Measurements from ENCODE around the gene SV2B.
A peak's percentile ranks its signal among the peaks of the same experiment; 100 is the strongest.

Gene SV2B

DNA sequence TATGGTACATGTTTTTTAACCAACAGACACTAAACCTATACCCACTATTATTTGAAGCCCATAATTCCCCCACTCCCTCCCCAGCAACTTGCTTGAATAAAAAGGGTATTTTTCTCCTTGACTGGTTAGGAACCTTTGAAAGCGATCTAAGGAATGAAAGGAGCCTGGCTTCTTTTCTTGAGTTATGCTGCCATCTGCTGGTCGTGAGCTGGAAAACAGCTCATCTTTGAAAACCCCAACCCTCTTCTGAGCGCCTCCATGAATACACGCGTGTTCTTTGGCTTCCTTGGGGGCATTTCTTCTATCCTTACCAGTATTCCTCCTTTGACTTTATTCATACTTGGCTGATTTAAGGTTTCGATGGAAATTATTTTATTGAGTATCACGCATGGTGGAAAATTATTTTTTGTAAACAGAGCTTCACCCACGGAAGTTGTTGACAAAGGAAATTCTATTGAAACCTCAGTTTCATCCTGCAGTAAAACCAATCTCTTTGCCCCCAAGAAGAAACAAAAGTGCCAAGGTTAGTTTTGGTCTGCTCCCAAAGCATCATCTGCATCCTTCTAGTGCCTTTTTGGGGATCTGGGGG is 171.6 kb downstream of the SV2B start:
- peak; percentile 53 for DNase-seq

DNA sequence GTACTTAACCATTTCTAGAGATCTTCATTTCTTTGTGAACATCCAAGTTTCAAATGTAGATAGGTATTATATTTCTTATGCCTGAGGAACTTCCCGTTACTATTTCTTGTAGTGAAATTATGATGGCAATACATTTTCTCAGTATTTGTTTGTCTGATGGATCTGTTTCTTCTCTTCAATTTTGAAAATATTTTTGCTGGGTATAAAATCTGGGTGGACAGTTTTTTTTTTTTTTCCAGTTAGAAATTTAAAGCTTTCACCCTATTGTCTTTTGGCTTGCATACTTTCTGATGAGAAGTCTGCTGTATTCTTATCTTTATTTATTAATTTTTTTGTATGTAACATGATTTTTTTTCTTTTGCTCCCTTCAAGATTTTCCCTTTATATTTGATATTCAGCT is 175.8 kb downstream of the SV2B start:
- no peak for DNase-seq

DNA sequence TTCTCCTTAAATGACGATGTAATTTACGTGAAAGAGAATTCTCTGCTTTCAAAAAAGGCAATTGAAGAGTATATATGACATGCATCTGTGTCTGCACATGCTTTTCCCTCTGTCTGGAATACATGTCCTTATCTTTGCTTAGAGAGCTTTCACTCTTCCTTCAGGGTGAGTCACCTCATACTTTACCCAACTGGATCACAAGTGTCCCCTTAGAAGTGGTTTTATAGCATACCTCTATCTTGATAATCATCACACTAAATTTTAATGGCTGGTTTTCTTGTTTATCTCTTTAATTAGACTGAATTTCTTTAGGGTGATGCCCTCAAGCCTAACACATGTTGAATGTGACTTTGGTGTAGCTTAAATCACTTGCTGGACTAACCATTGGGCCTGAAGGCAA is 178.9 kb downstream of the SV2B start:
- DNase-seq: no peak

DNA sequence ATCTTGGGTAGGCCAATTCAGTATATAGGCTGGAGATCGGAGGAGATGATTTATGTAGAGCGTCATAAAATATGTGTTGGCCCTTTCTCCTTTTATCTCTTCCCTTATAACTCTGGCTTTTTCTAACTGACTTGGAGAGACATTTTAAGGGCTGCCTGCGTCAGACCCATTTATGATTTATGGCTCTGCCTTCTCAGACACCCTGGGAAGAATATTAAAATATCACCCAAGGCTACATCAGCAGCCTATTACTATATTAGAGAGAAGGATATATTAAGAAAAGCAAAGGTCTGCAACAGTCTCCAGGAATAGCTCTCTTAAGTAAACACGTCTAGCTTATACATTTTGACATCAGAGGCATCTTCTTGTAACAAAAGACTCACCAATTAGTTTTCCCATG is 179.4 kb downstream of the SV2B start:
- DNase-seq: no peak

DNA sequence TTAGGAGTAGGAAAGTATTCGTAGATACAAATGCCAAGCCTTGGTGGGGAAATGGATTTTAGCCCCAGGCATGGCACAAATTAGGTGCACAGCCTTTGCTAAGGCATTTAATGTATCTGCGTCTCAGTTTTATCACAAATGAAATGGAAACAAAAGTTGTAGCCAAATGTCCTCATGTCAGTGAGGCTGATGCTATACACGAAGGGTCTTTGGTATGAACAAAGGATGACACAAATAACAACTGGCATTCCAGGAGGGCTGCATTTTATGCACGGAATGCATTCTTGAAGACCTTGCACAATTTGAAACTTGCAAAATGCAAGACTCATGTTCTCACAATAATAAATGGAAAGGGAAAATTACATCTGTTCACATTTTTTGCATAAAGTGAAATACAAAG is 181.9 kb downstream of the SV2B start:
- DNase-seq: no peak

DNA sequence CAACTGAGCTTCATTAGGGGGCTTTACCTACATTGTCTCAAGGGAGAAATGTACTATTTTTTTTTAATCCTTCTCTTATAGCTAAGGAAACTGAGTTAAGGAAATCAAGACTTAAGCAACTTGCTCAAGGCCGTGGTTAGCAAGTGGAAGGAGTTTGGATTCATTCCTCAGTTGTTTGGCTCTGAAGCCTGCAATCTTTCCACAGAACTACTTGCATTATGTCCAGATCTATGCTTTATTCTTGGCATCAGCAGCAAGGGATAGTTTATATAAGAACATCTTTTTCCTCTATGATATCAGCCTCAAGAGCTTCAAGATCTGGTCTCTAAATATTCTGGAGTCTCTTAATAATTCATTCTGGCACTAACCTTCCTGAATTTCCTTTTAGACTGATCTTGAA is 182.4 kb downstream of the SV2B start:
- no peak for DNase-seq

DNA sequence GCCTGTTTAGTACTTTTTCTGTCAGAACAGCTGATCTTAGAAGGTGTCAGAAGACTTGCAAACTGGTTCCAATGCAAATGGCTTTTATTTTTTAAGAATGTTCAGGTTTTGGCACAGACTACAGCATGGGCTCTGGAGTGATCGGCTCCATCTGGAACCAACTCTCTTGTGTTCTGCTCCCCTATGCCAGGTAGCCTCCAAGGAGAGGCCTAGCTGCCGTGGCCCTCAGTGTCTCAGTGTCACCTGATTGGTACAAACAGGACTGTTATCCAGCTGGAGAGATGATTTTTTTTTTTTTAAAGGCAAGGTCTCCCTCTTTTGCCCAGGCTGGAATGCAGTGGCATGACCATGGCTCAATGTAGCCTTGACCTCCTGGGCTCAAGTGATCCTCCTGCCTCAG is 183.1 kb downstream of the SV2B start:
- no peak for DNase-seq

DNA sequence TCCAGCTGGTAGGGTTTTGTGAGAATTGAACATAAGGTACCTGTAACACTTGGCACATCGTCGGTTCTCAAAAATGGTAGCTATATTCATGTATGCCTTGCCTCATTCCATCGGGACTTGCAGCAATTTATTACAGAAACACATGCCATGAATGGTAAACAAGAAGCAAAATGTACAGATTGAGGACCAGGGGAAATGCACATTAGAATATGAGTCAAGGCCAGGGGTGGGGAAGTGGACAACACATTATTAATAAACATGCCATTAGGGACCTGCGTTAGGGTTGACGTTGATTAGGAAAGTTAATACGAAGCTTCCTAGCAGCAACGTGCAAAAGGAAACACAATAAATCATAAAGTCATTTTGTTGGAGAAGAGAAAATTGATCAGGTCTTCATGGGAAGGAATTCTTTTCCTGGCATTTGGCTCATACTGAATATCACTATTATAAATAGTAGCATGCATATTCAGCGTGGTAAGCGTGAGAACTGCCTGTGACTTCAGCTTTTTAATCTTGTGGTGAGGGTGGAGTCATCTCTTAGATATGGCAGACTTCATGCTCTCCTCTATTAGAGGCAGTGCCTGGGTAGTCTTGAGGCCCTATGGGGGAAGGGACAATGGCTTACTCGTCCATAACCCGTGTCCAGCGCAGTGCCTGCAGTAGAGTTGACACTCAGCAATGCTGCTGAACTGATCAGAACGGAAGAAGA is 184.9 kb downstream of the SV2B start:
- no peak for DNase-seq

DNA sequence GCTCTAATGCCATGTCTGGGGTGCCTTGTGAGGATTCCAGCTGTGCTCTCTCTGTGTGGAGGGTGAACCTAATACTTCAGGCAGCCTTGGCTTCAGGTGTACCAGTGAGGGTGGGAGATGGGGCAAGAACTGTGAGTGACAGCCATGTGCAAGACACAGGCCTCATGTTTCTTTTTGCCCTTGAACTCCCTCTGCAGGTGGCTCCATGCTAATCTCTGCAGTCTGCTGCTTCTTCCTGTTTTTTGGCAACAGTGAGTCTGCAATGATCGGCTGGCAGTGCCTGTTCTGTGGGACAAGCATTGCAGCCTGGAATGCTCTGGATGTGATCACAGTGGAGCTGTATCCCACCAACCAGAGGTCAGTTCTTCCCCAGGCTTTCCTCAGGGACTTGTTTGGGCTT is 189.3 kb downstream of the SV2B start:
- no peak for DNase-seq

DNA sequence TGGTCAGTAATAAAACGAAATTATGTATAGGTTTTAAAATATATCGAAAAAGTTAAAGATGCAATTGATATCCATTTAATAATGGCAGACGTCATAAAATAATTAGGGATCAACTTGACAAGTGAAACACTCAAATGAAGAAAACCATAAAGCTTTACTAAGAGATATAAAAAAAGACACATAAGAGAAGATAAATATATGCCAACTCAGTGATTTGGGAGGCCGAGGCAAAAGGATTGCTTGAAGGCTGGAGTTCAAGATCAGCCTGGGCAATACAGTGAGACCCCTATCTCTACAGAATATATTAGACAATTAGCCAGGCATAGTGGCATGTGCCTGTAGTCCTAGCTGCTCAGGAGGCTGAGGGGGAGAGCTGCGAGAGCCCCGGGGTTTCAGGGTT is 190.5 kb downstream of the SV2B start:
- no peak for DNase-seq

DNA sequence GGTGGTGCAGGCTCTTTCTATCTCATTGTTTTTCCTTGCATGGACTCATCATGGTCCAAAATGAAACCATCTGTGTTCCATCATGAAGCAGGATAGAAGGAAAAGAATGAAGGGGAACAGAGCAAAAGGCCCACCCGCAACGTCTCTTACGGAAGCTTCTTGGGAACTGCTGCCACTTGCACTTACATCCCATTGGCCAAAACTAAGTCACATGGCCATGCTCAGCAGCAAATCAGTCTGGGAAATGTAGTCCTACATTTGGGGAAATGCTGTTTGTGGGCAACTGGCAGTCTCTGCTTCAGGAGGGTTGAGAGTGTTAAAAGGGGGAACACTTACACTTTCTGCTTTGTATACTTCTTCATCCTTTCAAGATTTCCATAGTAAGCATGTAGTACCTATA is 191.6 kb downstream of the SV2B start:
- DNase-seq: no peak

DNA sequence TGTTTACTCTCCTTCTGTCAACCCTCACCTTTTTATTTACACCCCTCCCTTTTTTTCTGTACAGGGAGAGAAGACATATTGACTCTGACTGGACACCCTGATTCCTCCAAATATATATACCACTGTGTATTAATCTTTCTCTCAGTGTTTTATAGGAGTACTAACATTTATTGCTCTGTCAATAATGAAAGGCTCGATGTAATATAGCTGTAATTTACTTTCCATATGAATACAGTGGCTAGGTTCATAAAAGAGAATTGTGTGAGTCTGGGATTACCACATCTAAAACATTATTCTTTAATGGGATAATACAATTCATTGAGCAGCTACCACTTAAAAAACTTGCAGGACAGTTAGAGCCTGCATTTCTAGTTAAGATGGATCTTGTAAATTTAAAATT is 194.3 kb downstream of the SV2B start:
- no peak for DNase-seq

DNA sequence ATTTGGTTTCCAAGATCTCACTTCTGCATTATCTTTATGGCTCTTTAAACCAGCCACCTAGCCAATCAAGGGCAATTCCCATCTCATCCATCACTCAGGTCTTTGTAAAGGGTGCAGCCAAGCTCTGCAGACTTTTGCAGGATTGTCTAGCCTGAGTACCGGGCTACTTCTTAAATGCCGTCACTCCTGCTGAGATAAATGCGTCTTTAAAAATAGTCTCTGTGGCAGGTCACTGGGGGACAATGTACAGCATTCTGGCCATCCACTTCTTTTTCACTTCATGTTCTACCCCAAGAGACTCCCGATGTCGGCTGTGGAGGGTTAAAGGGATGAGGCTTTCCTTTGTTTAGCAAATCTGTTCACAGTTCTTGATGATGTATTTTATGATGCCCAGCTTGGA is 194.7 kb downstream of the SV2B start:
- DNase-seq: no peak

DNA sequence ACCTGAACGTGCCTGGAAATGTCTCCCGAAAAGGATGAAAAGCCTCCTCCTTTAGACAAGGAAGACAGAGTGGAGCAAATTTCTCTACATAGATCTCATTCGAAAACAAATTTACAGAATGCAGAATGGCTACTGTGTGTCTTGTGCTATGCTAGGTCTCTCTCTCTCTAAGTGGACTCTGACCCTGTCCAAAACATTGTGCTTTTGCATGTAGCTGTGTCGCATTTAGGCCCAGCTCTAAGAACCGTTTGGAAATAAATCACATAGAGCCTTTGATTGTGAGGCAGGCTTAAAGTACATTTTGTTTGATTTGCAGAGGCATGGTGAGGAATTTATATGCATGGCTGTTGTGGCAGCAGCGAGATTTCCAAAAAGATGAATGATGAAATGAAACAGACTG is 198.0 kb downstream of the SV2B start:
- no peak for DNase-seq

DNA sequence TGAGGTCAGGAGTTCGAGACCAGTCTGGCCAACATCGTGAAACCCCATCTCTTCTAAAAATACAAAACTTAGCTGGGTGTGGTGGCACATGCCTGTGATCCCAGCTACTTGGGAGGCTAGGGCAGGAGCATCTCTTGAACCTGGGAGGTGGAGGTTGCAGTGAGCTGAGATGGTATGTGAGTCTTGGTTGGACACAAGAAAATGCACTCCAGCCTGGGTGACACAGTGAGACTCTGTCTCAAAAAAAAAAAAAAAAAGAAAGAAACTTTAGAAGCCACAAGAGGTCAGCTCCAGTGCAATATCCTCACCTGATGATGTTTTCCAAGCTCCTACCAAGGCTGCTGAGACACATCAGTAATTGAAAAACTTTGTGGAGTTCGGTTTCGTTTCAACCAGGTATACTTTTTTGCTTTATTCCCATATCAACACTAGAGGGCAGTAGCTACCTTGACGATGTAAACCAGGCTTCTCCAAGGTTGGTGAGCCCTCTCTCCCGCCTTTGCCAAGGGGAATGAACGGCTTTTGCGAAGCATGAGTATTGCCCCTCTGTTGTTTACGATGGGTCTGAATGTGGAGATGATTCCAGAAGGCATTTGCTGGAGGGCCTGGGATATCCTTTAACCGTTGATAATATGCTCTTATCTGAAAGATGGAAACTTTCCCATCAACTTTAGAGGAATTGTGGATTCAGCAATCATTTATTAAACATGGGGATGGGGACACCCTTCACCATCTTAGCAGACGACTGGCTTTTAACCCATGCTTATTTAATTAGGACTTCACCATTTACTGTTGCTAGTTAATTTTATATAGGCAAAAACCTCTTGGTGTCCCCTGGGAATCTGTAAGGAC is 202.8 kb downstream of the SV2B start:
- DNase-seq: no peak

DNA sequence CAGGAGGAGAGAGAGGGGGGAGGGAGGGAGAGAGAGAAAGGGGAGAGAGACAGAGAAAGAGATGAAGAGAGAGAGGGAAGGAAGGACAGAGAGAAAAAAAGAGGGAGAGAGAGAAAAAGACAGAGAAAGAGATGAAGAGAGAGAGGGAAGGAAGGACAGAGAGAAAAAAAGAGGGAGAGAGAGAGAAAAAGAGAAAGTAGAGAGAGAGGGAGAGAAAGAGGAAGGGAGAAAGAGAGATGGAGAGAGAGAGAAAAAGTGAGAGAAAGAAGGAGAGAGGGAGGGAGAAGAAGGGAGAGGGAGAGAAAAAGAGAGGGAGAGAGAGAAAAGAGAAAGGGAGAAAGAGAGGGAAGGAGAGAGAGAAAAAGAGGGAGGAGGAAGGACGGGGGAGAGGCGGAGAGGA is 204.2 kb downstream of the SV2B start:
- DNase-seq: no peak

DNA sequence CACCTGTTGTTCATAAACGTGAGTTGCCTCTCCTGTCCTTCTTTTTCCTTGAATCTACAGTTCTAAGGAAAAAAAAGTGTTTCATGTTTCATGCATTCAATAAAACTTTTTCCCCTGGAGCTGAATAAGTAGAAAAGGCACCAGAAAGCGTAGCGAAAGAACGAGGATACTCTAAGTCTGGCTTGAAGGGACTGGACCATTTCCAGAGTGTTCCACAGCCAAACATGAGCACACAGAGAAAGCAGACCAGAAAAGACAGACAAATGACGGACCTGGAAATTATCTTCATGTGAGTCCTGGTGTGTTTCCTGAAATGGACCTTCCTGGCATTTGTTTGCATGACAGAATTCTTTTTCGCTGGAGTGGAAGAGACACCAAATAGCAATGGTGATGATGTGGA is 204.7 kb downstream of the SV2B start:
- no peak for DNase-seq

DNA sequence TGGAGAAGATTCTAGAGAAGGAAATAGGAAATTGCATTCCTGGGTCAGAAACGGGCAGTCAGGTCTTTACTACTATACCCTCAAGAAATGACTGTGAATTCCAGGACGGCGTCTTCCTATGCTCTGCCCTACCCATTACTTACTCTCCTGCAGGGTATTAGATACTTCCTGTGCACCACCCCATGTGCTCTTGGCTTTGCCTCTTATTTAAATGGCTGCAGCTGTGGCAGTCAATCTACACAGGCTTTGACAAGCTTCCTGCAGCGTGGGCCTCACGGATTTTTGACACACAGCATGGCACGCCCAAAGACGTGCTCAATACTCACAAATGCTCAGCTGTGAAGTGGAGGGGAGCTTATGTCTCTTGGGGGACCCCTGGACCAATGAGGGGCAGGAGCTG is 206.1 kb downstream of the SV2B start:
- no peak for DNase-seq

DNA sequence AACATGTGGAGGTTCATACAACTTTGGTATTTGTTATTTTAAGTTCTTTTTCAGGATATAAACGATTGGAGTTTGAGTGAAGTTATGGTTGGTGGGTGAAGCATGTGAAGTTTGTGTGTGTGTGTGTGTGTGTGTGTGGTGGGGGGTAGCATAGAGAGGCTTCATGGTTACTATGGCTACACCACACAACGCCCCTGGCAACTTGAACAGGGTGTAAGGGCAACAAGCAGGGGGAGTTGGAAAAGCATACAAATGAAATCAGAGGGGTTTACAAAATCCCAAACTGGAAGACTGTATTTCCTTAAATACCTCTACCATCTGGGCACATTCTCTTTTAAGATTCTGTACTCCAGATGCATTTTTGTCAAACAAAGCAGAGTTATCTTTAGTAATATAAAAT is 207.5 kb downstream of the SV2B start:
- no peak for DNase-seq

DNA sequence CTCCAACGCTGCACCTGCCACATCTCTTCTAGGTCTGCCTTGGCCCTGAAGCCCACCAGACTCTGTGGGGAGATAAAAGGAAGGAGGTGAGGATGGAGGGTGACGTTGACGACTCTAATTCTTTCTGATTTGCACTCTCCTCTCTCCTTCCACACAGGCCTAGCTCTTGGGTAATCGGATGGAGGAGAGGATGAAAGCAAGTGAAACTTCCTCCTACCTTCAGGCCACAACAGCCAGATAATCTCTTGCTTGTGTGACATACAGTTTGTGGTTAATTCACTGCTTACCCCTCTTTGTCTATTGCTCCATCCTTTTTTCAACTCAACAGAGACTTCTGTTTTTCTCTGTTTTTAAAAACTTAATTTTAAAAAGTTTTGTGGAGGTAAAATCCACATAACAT is 208.1 kb downstream of the SV2B start:
- no peak for DNase-seq

DNA sequence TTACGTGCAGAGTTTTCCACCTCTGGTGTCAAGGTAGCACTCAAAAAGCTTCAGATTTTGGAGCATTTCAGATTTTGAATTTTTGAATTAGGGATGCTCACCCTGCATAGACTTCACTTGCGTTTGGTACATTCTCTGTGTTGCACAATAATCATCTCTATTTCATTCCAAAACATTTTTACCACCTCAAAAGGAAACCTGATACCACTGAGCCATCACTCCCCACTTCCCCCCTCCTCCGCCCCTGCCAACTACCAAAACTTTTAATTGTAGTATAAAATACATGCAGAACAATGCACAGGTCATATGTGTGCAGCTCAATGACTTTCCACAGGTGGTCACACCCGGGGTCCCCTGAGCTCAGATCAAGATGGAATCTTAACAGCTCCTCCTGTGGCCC is 208.8 kb downstream of the SV2B start:
- no peak for DNase-seq

DNA sequence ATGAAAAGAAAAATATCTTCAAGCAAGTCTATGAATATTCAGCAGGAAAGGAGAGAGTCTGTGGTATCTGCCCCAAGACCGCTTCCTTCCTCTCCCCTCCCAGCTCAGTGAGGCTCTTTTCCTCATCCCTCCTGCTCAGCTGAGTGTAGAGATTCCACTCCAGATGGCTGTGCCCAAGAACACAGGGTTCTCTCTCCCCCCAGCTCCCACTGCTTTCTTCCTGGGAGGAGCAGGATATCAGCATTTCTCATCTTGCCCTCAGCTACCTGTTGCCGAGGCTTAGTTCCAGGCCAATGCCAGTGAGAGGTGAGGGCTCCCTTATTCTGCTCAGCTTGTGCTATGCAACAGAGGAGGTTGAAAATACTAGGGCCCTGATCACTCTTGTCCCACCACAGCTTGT is 211.9 kb downstream of the SV2B start:
- no peak for DNase-seq

DNA sequence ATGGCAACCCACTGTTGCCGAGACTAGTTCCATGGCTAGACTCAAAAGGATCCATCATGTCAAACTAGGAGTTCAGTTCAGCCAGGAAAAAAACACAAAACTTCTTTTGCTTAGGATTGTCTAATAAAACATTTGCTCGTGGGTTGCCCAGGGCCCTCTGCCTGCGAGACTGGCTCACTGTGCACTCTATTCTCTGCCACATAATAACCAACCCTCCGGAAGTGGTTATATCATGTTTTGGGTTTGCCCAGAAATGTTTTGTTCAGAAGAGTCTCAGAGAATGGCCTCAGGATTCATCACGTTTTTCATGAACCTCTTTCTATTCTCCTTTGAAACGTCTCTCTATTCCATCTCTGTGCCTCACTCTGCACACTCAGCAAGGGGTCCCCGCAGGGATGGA is 216.1 kb downstream of the SV2B start:
- DNase-seq: no peak

DNA sequence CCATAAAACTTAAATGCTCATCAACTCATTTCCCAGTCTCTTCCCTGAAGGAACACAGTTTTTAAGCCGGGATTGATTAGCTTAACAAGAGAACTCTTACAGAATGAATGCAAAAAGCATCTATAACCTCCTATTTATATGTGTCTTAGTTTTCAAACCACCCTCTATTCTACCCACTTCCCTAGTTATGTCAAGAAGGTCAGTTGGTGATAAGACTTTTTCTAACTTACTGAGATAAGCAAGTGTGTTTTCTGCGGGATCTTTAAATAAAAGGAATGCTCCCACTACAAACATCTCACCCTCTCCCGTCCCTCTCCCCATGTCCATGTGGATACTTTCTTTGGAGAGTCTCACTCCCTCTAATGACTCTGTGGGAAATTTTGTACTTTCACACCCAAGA is 218.5 kb downstream of the SV2B start:
- DNase-seq: no peak
